HG03066 (cell line): ENCODE data around the gene ATP1A2.

Source experiments
- ATAC-seq: cut with Tn5 transposase; IDR thresholded peaks from one replicate; pipeline ENCODE4 v1.9.1; 2021; ENCODE audit warnings: low read depth; ENCODE audit not compliant: unreplicated experiment

The ATP1A2 gene

DNA sequence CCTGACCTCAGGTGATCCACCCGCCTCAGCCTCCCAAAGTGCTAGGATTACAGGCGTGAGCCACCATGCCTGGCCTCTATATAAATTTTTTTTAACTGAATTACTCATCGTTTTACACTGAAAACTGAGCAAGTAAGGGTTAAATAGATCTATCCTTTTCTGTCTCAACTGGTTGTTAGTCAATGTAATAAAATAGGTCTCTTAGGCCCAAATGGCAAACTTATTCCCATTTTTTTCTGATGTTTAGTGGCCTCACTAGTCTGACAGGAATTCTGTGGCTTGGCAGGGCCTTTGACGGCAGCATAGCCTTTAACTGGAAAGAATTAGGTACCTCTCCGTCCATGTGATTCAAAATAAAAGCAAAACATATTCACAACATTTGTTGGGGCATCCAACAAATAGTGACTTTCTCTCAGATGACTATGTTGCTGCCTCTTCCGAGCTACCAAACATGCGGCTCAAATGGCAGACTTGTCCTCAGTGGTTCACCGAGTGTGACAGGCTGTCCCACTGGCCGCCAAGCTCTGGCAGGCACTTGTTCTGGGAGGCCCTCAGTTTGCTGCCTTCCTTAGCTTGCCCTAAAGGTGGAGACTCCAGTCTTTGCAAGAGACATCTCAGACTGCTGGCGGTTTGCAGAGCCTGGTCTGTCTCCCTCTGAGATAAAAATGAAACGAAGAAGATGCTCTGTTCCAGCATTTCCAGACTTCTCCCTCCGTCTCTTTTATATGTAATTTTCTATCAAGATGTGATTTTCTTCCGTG lies 53.2 kb downstream of the ATP1A2 start:
- ATAC-seq, result no peak

DNA sequence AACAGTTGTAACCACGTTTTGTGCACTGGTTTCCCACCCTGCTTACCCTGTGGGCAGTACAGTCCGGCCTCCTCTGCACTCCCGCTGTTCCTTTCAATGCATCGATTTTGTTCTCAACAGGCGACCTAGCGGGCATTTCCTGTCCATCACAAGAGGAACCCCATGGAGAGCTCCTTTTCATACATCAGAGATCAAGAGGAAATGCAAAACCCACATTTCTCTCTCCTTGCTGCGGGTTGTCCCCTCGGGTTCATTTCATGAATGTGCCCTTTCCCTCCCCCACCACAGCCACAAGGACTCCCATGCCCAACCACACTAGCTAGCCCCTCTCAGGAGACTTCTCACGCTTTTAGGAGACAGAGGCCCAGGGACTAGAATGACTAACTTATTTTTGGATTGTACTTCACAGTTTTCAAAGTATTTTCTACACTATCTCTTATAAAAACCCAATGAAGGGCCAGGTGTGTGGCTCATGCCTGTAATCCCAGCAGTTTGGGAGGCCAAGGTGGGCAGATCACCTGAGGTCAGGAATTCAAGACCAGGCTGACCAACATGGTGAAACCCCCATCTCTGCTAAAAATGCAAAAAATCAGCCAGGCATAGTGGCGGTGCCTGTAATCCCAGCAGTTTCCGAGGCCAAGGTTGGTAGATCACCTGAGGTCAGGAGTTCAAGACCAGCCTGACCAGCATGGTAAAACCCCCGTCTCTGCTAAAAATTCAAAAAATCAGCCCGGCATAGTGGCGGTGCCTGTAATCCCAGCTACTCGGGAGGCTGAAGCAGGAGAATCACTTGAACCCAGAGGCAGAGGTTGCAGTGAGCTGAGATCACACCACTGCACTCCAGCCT lies 54.2 kb downstream of the ATP1A2 start:
- no peak for ATAC-seq

DNA sequence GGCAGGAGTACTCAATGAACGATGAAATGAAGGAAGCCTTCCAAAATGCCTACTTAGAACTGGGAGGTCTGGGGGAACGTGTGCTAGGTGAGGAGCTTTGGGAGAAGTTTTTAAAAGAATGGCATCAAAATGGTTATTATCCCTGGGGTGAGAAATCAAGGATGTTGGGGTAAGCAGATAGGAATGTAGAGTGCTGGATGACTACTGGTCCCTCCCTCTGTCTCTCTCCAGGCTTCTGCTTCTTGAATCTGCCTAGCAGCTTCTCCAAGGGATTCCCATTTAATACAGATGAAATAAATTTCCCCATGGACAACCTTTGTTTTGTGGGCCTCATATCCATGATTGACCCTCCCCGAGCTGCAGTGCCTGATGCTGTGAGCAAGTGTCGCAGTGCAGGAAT lies 55.8 kb downstream of the ATP1A2 start:
- ATAC-seq, result no peak

DNA sequence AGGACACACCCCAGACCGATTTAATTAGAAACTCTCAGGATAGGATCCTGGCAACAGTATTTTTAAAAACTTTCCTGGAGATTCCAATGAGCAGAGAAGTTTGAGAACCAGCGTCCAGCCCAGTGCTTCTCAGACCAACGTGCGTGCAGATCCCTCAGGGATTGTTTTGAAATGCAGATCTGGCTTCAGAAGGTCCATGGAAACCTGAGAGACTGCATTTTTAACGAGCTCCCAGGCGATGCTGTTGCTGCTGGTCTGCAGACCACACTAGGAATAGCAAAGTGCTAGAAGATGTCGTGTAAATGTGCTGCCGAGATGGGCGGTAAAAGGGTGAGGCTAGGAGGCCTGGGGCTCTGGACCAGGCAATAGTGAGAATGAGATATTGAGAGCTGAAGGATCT lies 56.4 kb downstream of the ATP1A2 start:
- no peak for ATAC-seq

DNA sequence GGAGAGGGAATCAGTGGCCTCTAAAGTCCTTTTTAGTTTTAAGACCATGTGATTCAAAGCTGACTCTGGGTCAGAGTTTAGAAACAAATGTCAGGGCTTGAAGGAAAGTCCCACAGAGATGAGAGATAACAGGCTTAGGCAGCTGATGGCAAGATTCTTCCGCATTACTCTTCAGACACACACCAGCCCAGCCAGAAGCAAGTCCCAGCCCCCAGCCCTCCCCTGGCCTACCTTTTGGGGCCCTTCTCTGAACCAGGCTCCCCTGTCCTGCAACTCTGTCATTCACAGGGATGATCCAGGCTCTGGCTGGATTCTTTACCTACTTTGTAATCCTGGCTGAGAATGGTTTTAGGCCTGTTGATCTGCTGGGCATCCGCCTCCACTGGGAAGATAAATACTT lies 61.7 kb downstream of the ATP1A2 start:
- ATAC-seq, result no peak

DNA sequence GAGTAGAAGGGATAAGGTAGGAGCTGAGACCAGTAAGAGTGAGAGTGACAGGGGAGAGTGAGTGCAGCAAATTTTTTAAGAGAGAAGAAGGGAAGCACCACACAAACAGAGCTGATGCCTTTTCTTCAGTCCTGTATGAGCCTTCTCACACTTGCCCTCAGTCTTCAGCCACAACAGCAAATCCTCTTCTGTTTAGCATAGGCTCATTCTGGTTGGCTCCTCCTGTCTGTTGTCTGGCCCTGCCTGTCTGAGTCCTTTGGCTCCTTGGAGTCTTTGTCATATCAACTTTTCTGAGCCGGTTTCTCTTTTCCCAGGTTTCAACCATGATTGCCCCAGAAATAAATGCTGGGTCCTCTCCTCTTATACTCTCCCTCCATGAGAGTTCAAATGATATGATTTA lies 62.1 kb downstream of the ATP1A2 start:
- ATAC-seq, result no peak

DNA sequence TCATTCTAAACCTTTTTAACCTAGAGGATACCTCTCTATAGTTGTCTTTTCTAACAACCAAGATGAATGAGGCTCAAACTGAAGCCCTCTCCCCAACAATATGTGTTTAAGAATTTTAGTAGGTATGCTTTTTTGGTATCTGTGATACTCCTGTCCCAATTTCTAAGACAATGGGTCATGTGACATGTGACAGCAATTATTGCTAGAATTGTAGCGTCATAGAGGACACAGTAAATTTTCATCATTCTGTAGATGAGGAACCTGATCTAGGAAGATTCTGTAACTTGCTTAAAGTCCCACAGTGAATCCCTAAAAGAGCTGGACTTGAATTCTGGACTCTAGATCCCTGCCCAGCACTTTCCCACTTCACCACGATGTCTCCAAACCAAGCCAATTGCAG lies 63.2 kb downstream of the ATP1A2 start:
- ATAC-seq, result no peak

DNA sequence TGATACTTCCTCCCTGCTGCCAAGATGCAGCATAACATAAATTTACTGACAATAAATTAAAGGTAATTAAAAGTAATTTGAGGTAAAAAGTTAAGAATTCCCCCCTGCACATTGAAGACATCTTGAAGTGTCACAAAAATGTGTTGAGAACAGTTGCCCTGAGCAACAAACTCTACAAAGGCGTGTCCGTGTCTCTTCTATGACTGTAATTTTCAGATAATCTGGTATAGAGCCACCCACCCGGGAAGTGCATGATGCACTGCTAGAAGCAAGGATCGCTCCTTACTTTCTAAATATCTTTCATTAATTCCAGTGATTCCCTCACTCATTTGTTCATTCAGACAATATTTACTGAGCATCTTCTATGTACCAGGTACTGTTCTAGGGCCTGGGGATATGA lies 63.8 kb downstream of the ATP1A2 start:
- no peak for ATAC-seq

DNA sequence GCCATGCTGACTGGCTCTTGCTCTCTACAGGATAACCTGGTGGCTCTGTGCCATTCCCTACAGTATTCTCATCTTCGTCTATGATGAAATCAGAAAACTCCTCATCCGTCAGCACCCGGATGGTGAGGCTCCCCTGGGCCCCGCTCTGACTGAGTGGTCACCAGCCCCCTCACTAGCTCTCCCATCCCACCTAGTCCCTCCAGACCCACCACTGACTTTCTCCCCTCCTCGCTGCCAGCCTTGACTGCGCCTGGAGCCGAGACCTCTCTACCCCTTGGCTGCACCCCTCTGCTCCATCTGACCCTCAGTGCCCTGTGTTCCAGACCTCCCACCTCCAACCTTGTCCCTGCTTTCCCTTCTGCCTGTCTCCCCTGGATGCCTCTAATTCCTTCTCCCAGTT lies 70.7 kb downstream of the ATP1A2 start:
- no peak for ATAC-seq

DNA sequence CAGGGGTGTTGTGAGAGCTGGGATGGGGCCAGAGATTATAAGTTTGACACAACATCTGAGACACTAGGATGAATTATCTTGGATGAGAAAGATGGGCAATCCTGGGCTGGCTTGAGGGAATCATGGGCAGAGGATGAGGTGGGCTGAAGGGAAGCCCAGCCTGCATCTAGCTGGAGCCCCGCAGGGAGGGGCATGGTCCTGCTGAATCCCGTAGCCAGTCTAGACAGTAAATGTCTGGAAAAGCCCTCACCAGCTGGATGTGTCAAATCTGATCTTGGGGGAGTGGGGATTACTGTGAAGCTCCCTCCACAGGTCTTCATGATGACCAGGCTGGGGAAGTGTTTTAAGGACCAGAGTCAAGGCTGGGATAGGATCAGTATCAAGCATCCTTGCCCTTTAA lies 71.2 kb downstream of the ATP1A2 start:
- no peak for ATAC-seq

DNA sequence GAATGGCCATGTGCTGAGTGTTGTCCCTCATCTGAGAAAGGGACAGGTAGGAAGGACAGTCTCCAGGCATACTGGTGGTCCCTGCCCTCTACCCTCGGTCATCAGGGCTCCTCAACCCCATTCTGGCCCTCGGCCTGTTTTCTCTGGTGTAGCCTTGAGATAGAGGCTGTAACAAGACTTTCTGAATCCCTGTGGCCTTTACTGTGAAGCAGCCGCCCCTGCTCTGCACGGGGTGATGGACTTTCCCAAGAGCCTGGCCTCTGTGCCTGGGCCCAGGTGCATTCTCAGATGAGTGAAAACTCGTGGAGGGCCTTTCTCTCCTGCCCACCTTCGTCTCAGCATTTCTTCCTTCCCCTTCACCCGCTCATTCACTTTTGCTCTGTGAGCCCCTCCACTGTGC lies 71.8 kb downstream of the ATP1A2 start:
- ATAC-seq, result no peak

DNA sequence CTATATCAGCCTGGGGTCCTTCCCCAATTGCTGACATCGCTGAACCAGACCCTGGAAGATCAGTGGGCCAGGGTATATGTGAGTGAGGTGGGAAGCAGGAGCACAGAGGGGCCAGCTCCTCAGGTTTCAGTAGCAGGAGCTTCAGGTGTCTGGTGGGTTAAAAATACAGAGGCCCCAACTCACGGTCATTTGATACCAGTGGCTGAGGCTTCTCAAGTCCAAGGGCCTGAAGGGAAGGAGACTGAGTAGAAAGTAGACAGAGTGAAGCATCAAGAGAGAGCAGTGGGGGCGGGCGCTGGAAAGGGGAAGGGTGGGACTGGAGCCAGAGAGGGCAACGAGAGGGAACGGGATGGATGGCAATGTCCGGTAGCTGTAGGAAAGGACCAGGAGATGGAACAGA lies 72.8 kb downstream of the ATP1A2 start:
- ATAC-seq, result no peak

DNA sequence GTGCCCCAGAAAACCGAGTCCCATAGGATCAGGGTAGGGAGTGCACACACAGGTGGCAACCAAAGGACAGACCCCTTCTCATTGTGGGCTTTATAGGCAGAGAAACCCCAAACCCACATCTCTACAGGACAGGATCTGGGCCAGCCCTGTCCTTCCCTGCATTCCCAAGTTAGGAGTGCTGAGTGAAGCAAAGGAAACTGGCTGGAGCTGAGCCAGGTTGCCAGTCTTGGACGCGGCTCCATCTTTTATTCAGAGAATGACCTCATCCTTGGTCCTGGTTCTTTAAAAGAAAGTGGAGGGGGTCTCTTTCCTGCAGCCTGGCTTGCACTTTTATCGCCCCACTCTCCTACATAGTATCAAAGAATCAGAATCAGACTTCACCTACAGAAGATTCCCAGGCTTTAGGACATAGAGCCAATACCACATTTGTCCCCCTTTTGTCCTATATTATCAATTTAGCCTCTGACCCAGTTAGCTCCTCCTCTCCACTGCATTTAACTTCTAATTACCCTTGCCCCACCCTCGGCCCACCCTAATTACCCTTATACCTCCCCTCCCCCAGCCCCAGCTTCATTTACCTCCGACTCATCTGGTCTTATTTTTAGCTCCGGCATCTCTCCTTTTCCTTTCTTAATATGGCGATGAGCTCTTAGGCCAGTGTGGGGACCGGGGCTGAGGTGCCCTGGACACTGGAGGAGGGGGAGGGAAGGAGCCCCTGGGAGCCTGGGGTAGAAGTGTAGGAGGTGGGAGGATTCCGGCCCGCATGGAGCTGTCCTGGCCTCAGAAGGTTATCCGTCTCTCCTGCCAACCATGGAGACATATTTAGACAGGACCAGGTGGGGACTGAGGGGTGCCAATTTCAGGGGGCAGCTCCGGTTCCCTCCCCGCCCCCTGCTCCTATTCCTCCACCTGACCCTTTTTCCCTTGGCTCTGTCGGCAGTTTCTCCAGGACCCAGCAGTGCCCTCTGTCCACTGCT lies 74.4 kb downstream of the ATP1A2 start, which contains the start of gene CASQ1:
TSS of gene CASQ1 (plus strand) at position 927 of the 977 bp plus-strand sequence. CDS start 177 bp downstream, outside the sequence.
- no peak for ATAC-seq

DNA sequence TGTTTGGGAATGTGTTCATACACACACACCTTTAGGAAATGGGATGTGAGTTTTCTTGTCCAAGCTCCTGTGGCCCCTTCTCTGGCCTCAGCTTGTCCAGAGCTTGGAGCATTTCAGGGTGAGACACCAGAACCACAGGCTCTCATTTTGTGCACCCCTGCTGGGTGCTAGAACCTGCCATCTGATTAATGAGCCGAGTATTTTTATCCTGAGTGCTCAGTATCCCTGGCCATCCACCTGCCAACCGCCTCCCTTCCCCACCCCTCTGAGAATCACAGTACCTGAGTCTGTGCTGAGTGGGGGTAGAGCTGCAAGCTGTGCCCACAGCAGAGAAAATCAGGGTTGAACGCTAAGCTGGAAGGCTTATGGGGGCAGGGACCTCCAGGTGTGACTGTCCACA lies 76.2 kb downstream of the ATP1A2 start:
- ATAC-seq, result no peak

DNA sequence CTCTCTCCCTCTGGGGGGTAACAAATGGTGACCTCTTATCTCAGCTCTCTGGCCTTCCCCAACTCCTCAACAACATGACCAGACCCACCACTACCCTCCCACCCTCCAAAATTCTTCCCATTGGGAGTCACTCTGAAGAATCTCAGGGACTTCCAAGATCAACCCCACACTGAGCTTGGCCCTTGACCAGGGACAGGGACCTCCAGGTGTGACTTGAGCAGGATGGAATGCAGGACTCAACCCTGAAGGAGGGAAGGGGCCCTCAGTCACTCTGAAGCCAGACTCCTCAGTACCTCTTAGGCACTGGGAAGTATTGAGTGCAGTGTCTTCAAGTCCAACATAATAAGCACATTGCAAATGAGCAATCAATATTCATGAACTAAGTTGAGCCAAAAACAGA lies 76.7 kb downstream of the ATP1A2 start:
- no peak for ATAC-seq
